Stimulated activated CD8-positive, alpha-beta memory T cell treated with anti-CD3 and anti-CD28 coated beads, Interleukin-4, amount 100 ng/mL, for 1 hour (primary cell): ENCODE results near the gene SUCLG1.
"Not testable (repeated sequence)": the region's sequence is repeated elsewhere in the genome, so short reads cannot be mapped to it uniquely, and the experiment has no call there.

Experiments used
- DNase-seq, 2 donors: peaks; one replicate each; pipeline ENCODE4 v3.0.0-alpha.2; 2020; ENCODE audit warnings: low read depth in 2 of 2, low spot score in 1 of 2

The SUCLG1 gene

DNA sequence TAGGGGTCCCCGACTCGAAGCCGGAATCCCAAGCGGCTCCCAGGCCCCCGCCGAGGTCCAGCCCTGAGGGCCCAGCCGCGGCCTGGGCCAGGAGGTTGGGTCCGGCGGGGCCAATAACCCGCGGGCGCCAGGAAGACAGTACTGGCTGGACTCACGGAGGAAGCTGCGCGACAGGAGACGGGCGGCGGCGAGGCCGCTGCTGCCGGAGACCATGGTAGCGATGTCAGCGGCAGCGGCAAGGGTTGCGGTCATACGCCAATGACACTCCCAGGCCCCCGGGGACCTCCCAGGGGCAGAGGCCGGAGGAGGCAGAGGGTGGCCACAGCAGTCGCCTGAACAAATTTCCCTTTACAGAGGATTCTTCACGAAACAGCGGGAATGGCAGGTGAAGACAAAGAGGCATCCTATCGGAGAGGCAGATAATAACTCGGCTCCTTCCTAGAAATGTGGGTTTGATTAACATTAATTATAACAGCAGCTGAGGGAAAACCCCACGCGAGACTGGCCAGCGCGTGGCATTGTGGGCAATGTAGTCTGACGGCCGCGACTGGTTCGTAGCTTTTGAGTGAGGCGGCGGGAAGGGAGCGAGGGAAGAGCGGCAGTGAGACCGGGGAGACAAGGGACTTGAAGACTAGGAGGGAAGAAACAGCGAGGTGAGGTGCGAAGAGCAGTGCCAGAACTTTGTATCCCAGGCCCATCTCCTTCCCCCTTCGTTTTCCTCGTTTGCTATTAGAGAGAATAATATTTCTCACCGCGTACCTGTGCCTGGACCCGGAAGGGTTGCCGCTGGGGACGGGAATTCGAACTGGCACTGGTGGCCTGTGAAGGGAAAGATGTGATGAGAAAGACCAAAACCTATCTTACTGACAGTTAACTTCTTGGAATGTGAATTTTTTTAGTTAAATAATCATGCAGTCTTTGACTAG, at the start of gene SUCLG1:
TSS of gene SUCLG1 (minus strand) at position 263 of the 926 bp plus-strand sequence. CDS start at position 252, 11 bp downstream.
- DNase-seq, result peak; percentile 55 to 71

DNA sequence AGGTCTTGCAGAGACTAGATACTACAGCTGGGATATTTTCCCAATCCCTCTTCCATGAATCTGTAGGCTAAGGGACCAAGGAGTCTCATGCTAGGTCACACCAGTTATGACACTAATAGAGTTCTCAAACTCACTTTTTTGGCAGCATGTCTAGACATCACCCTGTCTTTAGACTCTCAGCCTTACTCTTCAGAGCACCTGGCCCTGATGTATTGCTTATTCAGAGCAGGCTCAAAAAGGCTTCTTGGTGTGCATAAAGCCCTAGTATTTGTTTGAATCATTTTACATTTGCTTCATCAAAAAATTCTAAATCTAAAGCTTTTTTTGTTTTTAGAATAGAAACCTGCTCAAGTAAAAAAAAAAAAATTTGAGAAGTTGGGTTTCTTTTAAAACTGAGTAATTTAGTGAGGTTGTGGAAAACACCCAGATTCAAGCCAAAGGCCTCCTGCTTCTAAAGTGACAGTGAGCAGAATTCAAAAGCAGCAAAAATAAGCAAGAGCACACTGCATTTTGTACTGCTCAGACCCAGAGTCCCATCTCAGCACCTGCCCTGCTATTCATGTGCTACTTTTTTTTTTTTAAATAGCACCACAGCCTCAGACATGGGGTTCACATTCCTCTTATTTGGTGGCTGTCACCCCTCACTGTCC, 39.2 kb upstream of the SUCLG1 start:
- no peak for DNase-seq

DNA sequence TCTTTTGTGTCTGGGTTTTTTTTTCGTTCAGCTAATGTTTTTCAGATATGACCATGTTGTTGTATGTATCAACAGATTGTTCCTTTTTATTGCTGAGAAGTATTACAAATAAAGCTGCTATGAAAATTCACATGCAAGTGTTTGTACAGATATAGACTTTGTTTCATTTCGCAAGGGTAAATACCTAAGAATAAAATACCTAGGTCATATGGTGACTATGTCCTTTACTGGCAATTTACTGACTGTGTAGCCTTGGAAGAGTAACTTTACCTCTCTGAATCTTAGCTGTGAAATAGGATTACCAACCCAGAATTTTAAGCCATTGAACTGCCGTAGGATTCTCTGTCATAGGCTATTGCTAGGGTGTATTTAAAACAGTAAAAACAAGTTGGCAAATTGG, 38.2 kb upstream of the SUCLG1 start:
- DNase-seq, result no peak

DNA sequence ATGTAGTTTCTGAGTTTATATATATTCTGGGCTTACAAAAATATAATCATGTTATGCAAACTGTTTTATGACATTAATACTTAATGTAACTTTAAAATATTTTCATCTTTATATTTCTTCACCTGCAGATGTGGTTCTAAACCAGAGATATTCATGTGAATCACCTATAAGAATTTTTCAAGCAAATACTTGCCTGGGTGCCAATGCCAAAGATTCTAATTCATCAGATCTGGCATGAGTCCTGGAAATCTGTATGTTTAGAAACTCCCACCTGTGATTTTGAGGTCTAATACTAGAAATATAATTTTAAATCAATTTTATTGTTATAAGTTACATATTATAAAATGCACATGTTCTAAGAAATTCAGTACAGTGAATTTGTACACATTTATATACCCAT, 37.3 kb upstream of the SUCLG1 start:
- DNase-seq, result no peak

- DNase-seq, result no peak
Measured at GRCh38 chr2:84495539-84496146, 36.6 kb upstream of the SUCLG1 start.

GRCh38 chr2:84494070-84494469, 35.0 kb upstream of the SUCLG1 start:
- DNase-seq, result no peak

DNA sequence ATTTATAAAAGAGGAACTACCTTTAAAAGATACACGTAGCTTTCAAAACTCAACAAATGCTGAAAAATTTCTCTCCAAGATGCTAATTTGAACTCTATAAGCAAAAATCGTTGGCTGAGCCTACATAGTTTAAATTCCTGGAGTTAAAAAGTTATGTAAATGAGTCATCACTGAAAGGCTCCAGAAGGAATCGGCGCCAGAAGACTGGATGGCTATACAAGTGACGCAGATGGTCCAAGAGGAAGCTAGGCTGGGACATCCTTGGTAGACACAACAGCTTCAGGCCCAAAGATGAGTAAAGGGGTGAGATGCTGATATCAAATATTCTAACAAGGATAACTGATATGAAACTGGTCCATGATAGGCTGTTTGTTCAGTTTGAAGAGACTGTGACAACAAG, 34.4 kb upstream of the SUCLG1 start:
- no peak for DNase-seq

GRCh38 chr2:84492571-84492970, 33.5 kb upstream of the SUCLG1 start:
- no peak for DNase-seq

DNA sequence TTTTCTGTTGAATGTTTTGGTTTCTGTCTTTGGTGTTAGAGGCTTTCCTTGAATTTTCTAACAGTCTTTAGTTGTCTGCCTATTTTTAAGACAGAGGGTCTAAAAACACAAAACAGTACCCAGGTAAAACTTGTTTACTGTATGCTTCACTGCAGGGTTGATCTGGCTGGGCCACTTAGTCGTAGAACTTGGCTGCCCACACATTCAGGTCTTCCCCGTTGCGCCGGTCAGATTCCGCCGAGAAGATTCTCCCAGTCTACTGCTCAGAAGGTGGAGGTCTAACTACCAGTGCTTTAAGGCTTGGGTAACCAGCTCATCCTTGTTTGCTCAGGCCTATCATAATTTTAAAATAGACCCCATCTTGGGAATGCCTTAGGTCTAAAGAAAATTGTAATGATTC, 32.7 kb upstream of the SUCLG1 start:
- no peak for DNase-seq

DNA sequence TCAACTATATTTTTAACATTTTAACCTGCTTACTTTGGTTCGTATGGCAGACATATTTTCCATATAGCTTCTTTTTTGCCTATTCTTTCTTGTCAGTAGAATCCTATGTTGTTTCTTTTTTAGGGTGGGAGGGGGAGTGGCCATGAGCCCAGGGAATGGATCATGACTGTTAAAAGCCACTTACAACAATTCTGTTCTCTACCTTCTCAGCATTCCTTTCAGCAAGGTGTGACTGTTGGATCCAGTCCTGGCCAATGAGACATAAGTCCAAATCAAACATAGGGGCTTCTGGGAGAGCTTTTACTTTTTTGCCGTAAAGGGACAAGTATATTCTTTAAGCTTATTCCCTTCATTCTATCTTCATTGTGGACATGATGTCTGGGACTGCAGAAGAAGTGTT, 32.2 kb upstream of the SUCLG1 start:
- DNase-seq, result no peak

- DNase-seq, result no peak
Measured at GRCh38 chr2:84487298-84487996, 28.4 kb upstream of the SUCLG1 start.

- no peak for DNase-seq
Measured at GRCh38 chr2:84486441-84487115, 27.5 kb upstream of the SUCLG1 start.

DNA sequence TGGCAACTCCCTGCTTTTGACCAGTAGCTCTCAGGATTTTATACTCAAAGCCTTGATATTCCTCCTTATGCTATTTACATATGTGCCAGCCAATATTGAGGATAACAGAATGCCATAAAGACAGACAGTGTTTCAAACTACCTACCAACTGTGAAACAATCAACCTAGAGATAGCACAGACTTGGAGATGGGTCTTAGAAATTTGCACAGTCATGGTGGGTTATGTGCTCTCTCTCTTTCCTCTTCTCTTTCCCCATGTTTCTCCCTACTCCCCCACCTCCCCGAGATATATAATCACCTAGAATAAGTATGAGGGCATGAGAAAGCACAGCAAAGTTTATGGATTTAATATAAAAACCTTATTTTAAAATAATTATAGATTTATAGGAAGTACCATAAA, 24.2 kb upstream of the SUCLG1 start:
- DNase-seq, result no peak

DNA sequence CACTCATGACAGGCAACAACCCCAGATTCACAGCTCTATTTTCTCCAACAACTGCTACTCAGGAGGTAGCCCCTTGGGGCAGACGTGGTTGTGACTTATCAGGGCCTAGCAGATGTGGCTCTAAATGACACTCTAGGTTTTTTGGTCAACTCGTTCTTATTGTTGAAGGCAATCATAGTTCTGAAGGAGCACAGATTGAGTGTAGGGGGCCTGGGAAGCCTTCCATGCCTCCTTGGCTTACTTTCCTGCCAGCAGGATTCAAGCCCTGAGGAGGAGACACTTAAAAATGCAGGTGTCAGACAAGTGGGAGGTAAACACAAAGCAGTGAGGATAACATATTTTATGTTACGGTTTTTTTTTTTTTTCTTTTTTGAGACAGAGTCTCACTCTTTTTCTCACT, 23.5 kb upstream of the SUCLG1 start:
- DNase-seq, result no peak

- DNase-seq, result no peak
Measured at GRCh38 chr2:84481702-84482101, 22.6 kb upstream of the SUCLG1 start.

DNA sequence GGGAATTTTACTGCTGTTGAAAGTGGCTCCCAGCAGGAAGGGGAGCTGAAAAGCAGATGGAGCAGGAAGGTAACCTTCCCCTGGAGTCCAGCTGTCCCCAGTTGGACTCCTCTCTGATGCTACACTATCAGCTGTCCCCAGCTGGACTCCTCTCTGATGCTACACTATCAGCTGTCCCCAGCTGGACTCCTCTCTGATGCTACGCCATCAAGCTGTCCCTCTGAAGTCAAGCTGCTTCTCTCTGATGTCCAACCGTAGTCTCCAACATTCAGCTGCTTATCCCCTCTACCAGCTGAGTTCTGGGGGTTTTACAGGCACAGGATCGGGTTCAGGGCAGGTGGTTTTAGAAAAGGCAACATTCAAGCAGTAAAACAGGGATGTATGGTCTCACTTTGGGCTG, 19.8 kb upstream of the SUCLG1 start:
- DNase-seq, result no peak

DNA sequence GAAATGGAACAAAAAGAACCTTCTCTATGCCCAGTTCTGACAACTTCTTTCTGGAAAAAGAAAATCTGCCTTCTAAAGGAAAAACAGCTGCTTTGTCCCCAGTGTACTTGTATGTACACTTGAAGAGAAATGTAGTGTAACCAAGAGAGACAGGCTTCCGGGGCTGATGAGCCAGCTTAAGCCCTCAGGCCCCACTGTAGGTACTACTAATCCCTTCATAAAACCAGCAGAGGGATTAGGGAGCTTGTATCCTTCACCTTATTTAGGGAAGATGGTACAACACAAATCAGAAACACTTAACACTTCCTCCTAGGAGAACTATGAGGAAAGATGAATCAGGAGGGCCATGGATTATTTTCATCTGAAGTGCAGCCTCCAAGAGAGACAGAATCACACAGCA, 18.8 kb upstream of the SUCLG1 start:
- no peak for DNase-seq

- no peak for DNase-seq
Measured at GRCh38 chr2:84474176-84474575, 15.1 kb upstream of the SUCLG1 start.

- no peak for DNase-seq
Measured at GRCh38 chr2:84472856-84473565, 13.9 kb upstream of the SUCLG1 start.

GRCh38 chr2:84472423-84472822, 13.3 kb upstream of the SUCLG1 start:
- not testable (repeated sequence) for DNase-seq
